ENCODE measurements around the gene HIVEP3. TPM values are rescaled to one million over a fixed set of nuclear protein-coding genes. Genes with fewer than 3 reads are reported as not detected.

The HIVEP3 gene
- polyA plus RNA-seq, 1 of the 3 experiments (the other 2 are of a cell fraction): 6.4 TPM

DNA sequence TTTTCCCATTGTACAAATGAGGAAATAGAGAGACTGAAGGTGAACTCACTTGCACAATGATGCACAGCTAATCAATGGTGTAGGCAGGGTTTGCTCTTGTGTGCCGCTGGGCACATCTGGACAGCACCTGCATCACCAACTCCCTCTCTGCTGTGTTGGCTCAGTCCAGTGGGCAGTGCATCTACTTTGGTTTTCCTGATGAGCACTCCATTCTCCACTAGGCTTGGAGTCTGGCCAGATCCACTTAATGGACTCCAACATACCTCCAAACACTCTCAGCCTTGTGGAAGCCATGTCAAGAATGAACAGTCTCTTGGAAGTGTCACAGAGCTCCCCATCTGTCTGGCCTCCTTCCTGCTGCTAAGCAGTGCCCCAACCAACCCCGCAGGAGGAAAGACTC, 152.2 kb downstream of the HIVEP3 start:
- ChIA-PET CTCF (interaction anchor here (0.7 to 1.6 kb wide), 3 partner anchors 46 to 109 kb away, joined by 3 to 4 read pairs (median 3); no protein-coding TSS in a partner anchor), POLR2A (no interaction called here)
- Histone ChIP-seq H2AFZ (ENCODE audit: low read depth) (no peak overlapping the region), H3K27me3 (ENCODE audit: insufficient read depth) (no peaks in the 10 kb centered on the region), H3F3A (replicated peaks; ENCODE audit: insufficient read depth) (no peaks in the 10 kb centered on the region), H3K9me2 (no peaks in the 10 kb centered on the region), H3K27ac (ENCODE audit: low read depth in 2 of 2, low read length in 1 of 2) (no peak overlapping the region), H3K4me1 (ENCODE audit: control insufficient read depth in 1 of 2, insufficient read depth in 2 of 2, low read depth in 1 of 2, low read length in 1 of 2) (peaks cover 4 to 19% of the 10 kb centered on the region in 2 experiments; a peak in 1 of 4 replicates), H3K9ac (no peak overlapping the region), H3K36me3 (replicated peaks in 1 of 2; ENCODE audit: control insufficient read depth in 1 of 2, insufficient read depth in 2 of 2, low read length in 1 of 2) (no peaks in the 10 kb centered on the region), H4K20me1 (ENCODE audit: insufficient read depth) (no peaks in the 10 kb centered on the region), H3K9me3 (no peaks in the 10 kb centered on the region), H3K4me3 (ENCODE audit: low read depth in 2 of 2, low read length in 1 of 2) (no peak overlapping the region), H3K79me2 (ENCODE audit: insufficient read depth) (no peaks in the 10 kb centered on the region), H3K4me2 (no peak overlapping the region)
- WGBS (ENCODE audit: low lambda C conversion rate): 87% methylated on average over 2 of the region's 2 CpGs
- TF ChIP-seq, protein P1, sequence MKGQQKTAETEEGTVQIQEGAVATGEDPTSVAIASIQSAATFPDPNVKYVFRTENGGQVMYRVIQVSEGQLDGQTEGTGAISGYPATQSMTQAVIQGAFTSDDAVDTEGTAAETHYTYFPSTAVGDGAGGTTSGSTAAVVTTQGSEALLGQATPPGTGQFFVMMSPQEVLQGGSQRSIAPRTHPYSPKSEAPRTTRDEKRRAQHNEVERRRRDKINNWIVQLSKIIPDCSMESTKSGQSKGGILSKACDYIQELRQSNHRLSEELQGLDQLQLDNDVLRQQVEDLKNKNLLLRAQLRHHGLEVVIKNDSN (IDR thresholded peaks at IDR 0.05; ENCODE audit: borderline replicate concordance, low read depth): no peak
- TF ChIP-seq SIN3A (IDR thresholded peaks at IDR 0.05; ENCODE audit: borderline replicate concordance, low read depth, low read length) (no peak), NFIC (IDR thresholded peaks at IDR 0.05; ENCODE audit: borderline replicate concordance) (no peak), RCOR1 (IDR thresholded peaks at IDR 0.05; ENCODE audit: low read length) (no peak), TCF12 (IDR thresholded peaks at IDR 0.05) (no peak), RXRA (IDR thresholded peaks at IDR 0.05; ENCODE audit: borderline replicate concordance, low read depth) (no peak), FOXJ3 (CRISPR knock-in tag; IDR thresholded peaks at IDR 0.05) (no peak), GABPA (IDR thresholded peaks at IDR 0.05; ENCODE audit: low read depth) (no peak), ELF1 (IDR thresholded peaks at IDR 0.05) (no peak), RAD21 (IDR thresholded peaks at IDR 0.05; ENCODE audit: low read length) (no peak), FOXM1 (IDR thresholded peaks at IDR 0.05; ENCODE audit: low read depth) (no peak), SMC3 (IDR thresholded peaks at IDR 0.05; ENCODE audit: low read depth, low read length) (no peak), GATA2 (CRISPR knock-in tag; IDR thresholded peaks at IDR 0.05) (no peak), TEAD4 (IDR thresholded peaks at IDR 0.05; ENCODE audit: borderline replicate concordance, insufficient read depth) (no peak), MXI1 (IDR thresholded peaks at IDR 0.05; ENCODE audit: low read depth, low read length) (no peak)
- TF ChIP-seq, protein P2, sequence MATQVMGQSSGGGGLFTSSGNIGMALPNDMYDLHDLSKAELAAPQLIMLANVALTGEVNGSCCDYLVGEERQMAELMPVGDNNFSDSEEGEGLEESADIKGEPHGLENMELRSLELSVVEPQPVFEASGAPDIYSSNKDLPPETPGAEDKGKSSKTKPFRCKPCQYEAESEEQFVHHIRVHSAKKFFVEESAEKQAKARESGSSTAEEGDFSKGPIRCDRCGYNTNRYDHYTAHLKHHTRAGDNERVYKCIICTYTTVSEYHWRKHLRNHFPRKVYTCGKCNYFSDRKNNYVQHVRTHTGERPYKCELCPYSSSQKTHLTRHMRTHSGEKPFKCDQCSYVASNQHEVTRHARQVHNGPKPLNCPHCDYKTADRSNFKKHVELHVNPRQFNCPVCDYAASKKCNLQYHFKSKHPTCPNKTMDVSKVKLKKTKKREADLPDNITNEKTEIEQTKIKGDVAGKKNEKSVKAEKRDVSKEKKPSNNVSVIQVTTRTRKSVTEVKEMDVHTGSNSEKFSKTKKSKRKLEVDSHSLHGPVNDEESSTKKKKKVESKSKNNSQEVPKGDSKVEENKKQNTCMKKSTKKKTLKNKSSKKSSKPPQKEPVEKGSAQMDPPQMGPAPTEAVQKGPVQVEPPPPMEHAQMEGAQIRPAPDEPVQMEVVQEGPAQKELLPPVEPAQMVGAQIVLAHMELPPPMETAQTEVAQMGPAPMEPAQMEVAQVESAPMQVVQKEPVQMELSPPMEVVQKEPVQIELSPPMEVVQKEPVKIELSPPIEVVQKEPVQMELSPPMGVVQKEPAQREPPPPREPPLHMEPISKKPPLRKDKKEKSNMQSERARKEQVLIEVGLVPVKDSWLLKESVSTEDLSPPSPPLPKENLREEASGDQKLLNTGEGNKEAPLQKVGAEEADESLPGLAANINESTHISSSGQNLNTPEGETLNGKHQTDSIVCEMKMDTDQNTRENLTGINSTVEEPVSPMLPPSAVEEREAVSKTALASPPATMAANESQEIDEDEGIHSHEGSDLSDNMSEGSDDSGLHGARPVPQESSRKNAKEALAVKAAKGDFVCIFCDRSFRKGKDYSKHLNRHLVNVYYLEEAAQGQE (IDR thresholded peaks at IDR 0.05; ENCODE audit: low read depth, low read length): no peak
- TF ChIP-seq, protein P3, sequence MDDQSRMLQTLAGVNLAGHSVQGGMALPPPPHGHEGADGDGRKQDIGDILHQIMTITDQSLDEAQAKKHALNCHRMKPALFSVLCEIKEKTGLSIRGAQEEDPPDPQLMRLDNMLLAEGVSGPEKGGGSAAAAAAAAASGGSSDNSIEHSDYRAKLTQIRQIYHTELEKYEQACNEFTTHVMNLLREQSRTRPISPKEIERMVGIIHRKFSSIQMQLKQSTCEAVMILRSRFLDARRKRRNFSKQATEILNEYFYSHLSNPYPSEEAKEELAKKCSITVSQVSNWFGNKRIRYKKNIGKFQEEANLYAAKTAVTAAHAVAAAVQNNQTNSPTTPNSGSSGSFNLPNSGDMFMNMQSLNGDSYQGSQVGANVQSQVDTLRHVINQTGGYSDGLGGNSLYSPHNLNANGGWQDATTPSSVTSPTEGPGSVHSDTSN (IDR thresholded peaks at IDR 0.05): no peak
- TF ChIP-seq, protein P4, sequence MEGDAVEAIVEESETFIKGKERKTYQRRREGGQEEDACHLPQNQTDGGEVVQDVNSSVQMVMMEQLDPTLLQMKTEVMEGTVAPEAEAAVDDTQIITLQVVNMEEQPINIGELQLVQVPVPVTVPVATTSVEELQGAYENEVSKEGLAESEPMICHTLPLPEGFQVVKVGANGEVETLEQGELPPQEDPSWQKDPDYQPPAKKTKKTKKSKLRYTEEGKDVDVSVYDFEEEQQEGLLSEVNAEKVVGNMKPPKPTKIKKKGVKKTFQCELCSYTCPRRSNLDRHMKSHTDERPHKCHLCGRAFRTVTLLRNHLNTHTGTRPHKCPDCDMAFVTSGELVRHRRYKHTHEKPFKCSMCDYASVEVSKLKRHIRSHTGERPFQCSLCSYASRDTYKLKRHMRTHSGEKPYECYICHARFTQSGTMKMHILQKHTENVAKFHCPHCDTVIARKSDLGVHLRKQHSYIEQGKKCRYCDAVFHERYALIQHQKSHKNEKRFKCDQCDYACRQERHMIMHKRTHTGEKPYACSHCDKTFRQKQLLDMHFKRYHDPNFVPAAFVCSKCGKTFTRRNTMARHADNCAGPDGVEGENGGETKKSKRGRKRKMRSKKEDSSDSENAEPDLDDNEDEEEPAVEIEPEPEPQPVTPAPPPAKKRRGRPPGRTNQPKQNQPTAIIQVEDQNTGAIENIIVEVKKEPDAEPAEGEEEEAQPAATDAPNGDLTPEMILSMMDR (IDR thresholded peaks at IDR 0.05): no peak
- no peak for DNase-seq
